HG03575 (cell line): ENCODE results near the gene NRAS.

Source experiments
- ATAC-seq: cut with Tn5 transposase; IDR thresholded peaks from one replicate; pipeline ENCODE4 v1.9.1; 2021; ENCODE audit not compliant: unreplicated experiment, insufficient number of reproducible peaks, low FRiP score; ENCODE audit errors: extremely low read depth

NRAS gene

GRCh38 chr1:114735479-114735878, 18.9 kb upstream of the NRAS start:
- no peak for ATAC-seq

- no peak for ATAC-seq
These were observed 13.2 kb upstream of the NRAS start for GRCh38 chr1:114729782-114730181.

GRCh38 chr1:114728553-114728952, 12.0 kb upstream of the NRAS start:
- ATAC-seq = no peak

GRCh38 chr1:114725230-114725629, 8.7 kb upstream of the NRAS start:
- no peak for ATAC-seq

GRCh38 chr1:114723915-114724314, 7.3 kb upstream of the NRAS start:
- no peak for ATAC-seq

- no peak for ATAC-seq
These were observed 6.9 kb upstream of the NRAS start for GRCh38 chr1:114723457-114723856.

DNA sequence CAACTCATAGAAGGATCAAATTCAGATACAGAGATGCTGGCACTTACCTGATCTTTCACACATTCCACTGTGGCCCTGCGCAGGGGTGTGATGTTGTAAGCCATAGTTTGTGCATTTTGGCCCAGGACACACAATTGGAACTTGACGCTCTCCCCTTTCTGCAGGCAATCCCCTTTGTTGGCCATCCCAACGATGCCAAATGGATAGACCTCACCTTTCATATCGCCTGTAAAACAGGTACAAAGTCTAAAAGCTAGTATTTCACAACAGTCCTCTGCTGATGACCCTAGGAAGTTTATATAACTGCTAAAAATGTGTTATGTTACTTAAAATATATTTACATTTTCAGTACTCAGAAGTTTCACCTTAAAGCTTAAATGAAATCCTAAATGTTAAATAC, 3.9 kb upstream of the NRAS start:
- ATAC-seq = no peak

DNA sequence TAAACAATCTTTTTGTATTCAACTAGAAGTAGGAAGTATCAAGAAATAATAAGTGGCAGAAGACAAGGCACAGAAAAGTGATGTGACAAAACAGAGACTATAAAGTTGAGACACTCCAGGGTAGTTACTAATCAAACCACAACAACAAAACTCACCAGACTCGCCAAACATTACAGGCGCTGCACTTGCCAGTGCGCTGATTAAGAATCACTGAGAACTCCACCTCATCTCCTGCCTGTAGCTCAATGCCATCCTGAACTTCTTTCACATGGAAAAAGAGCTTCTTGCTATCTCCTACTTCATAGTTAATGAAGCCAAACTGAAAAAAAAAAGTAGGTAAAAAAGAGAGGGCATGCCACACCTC, 2.8 kb upstream of the NRAS start:
- ATAC-seq = no peak

DNA sequence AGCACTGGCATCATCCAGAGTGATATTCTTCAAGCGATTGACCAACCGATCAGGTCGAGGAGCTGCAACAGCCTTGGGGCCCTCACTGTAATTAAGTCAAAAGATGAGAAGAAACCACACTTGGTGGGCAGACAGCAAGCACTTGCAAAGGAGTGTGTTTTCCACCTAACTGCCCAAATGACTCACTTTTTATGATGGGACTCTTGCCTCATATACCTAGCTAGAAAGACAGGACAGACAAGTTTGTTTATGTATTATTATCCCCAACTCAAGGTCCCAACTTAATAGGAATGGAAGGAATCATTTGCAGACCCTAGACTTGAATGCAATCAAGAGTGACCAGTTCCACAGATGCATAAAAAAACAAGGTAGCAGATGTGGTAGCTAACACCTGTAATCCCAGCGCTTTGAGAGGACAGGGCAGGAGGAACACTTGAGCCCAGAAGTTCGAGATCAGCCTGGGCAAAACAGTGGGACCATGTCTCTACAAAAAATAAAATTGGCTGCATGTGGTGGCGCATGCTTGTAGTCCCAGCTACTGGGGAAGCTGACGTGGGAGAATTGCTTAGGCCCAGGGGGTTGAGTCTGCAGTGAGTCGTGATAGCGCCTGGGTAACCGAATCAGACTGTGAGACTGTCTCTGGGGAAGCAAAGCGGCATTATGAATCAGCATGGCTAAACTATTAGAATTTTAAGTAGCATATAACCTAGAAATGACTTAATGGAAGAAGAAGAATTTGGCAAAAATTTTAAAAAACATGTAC, 2.3 kb upstream of the NRAS start:
- ATAC-seq = no peak

DNA sequence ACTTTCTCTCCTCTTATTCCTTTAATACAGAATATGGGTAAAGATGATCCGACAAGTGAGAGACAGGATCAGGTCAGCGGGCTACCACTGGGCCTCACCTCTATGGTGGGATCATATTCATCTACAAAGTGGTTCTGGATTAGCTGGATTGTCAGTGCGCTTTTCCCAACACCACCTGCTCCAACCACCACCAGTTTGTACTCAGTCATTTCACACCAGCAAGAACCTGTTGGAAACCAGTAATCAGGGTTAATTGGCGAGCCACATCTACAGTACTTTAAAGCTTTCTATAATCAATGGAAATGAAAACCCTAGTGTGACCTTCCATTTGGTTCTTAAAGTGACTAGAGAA, 643 bp downstream of the NRAS start:
- ATAC-seq = no peak

DNA sequence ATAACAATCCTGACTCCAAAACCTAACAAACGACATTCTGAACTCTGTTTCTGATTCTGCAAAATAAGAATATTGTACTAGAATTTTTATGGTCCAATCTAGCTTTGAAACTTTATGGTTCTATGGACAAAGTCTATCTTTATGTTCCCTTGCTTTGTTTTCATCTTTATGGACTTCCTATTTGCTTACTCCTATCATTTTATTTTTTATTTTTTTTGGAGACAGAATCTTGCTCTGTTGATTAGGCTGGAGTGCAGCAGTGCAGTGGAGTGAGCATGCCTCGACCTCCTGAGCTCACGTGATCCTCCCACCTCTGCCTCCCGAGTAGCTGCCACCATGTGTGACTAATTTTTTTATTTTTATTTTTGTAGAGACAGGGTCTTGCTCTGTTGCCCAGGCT, 3.6 kb downstream of the NRAS start:
- no peak for ATAC-seq

- no peak for ATAC-seq
These were observed 6.2 kb downstream of the NRAS start for GRCh38 chr1:114710360-114710759.

- no peak for ATAC-seq
These were observed 9.0 kb downstream of the NRAS start for GRCh38 chr1:114707604-114708003.

GRCh38 chr1:114703242-114703641, 13.3 kb downstream of the NRAS start:
- no peak for ATAC-seq

- ATAC-seq = peak; percentile 51
These were observed 13.8 kb downstream of the NRAS start for GRCh38 chr1:114702737-114703136.

DNA sequence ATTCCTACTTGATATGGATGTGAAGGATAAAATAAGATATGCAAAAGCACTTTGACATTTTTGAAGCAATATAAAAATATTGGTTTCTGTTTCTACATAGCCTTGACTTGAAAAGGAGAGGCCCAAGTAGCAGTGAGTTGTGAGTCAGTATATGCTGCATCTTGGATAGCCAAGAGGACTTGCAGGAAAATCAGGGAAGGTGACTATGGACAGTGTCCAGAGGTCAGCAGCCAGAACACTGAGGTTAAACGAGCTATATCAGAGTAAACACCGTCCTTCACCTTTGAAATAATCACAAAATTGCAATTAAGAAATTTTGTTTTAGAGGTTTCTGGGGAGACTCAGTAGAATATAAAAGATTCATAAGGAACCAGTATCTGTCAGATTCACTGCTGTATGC, 14.6 kb downstream of the NRAS start:
- ATAC-seq = no peak

GRCh38 chr1:114700036-114700600, 16.5 kb downstream of the NRAS start:
- no peak for ATAC-seq

DNA sequence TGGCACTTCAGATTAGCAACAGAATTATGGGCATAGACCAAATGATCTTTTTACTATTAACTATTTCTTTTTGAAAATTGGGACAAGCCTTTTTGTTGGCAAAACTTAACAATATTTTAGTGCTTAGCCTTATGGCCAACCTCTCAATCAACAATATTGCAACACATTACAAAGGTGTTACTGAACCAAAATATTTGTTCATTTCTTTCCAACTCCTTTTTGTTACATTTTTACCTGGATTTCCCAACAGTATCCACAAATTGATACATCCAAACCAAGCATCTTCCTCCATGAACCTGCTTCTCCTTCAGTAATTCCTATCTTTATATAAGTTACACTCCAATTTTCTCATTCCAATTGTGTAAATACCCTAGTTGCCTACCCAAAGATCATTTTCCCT, 19.8 kb downstream of the NRAS start:
- ATAC-seq = no peak

GRCh38 chr1:114695430-114696058, 21.0 kb downstream of the NRAS start, which contains the start of gene AMPD1:
Gene AMPD1 (minus strand): TSS chr1:114695546. CDS start chr1:114695471, 75 bp downstream.
- ATAC-seq = no peak

DNA sequence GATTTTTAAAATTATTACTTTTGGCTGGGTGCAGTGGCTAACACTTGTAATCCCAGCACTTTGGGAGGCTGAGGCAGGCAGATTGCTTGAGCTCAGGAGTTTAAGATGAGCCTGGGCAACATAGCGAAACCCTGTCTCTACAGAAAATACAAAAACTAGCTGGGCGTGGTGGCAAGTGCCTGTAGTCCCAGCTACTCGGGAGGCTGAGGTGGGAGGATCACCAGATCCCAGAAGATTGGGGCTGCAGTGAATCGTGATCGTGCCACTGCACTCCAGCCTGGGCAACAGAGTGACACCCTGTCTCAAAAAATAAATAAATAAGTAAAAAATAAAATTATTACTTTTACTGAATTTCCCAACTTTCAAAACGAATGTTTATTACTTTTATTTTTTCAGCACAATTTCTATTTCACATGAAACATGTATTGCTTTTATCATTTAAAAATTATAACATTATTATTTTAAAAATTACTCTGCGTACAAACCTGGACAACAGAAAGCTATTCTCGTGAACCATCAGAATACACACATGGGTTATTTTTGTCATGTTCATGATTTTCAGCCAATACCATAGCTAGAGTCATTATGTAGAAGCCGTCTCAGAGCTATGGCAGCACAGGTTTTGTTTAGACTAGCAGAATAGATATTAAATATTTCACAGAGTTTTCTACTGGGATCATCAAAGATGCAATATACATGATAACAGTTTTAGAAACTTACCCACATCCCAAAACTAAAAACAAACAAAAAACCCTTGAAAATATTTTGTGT, 21.8 kb downstream of the NRAS start:
- no peak for ATAC-seq
